ENCODE data around the gene APOA1.

APOA1 gene

GRCh38 chr11:116794851-116795250 is 42.6 kb downstream of the APOA1 start:
- no peak overlapping the region for H3K4me3 ChIP-seq (ENCODE audit: low read length)
- DNase-seq (ENCODE audit: low read depth) = no peak
- no peak for TF ChIP-seq CTCF (IDR thresholded peaks at IDR 0.05; ENCODE audit: insufficient read depth, low read depth, low read length, missing control alignments)

GRCh38 chr11:116793772-116794097 is 43.7 kb downstream of the APOA1 start:
- H3K4me3 ChIP-seq (ENCODE audit: low read length) = no peak overlapping the region
- no peak for TF ChIP-seq CTCF (IDR thresholded peaks at IDR 0.05; ENCODE audit: insufficient read depth, low read depth, low read length, missing control alignments)
- no peak for DNase-seq (ENCODE audit: low read depth)

GRCh38 chr11:116792869-116793771 is 44.3 kb downstream of the APOA1 start:
- H3K4me3 ChIP-seq (ENCODE audit: low read length) = no peak overlapping the region
- peak; percentile 90 for DNase-seq (ENCODE audit: low read depth)
- no peak for TF ChIP-seq CTCF (IDR thresholded peaks at IDR 0.05; ENCODE audit: insufficient read depth, low read depth, low read length, missing control alignments)

- TF ChIP-seq CTCF (IDR thresholded peaks at IDR 0.05; ENCODE audit: insufficient read depth, low read depth, low read length, missing control alignments) = no peak
Measured at GRCh38 chr11:116792144-116792868, 45.1 kb downstream of the APOA1 start.

GRCh38 chr11:116791813-116792143 is 45.6 kb downstream of the APOA1 start, which contains the start of gene APOA5:
Gene APOA5 (minus strand): TSS chr11:116791879. CDS start chr11:116791860, 19 bp downstream.
- no peak for TF ChIP-seq CTCF (IDR thresholded peaks at IDR 0.05; ENCODE audit: insufficient read depth, low read depth, low read length, missing control alignments)
- H3K4me3 ChIP-seq (ENCODE audit: low read length) = no peak within 1 kb of the TSS
- DNase-seq (ENCODE audit: low read depth) = no peak

More at GRCh38 chr11:116792144-116792868, 45.1 kb downstream of the APOA1 start:
- DNase-seq (ENCODE audit: low read depth) = no peak
- H3K4me3 ChIP-seq (ENCODE audit: low read length) = no peak overlapping the region

GRCh38 chr11:116791002-116791812 is 46.2 kb downstream of the APOA1 start:
- TF ChIP-seq CTCF (IDR thresholded peaks at IDR 0.05; ENCODE audit: insufficient read depth, low read depth, low read length, missing control alignments) = peak; percentile 83
- H3K4me3 ChIP-seq (ENCODE audit: low read length) = no peak overlapping the region
- DNase-seq (ENCODE audit: low read depth) = peak; percentile 61

All from epithelial cell of esophagus (primary cell).